Vagina (tissue), 2 donors: ENCODE measurements around the gene PSTK. TPM values are rescaled to one million over a fixed set of nuclear protein-coding genes. Genes with fewer than 3 reads are reported as not detected.

ENCODE experiments used
- DNase-seq, 2 donors: peaks; one replicate each; pipeline ENCODE4 v3.0.0-alpha.2; 2017; ENCODE audit errors: extremely low spot score in 2 of 2
- H3K27ac ChIP-seq: fragments of 200-600 bp; sonication (generic); one replicate; pipeline ENCODE4 v1.5.1; 2019
- H3K27me3 ChIP-seq: fragments of 200-600 bp; sonication (generic); one replicate; pipeline ENCODE4 v1.5.1; 2019
- H3K36me3 ChIP-seq, 2 donors: fragments of 200-600 bp; sonication (generic); one replicate each; pipeline ENCODE4 v1.5.1; 2017 to 2019
- H3K4me1 ChIP-seq: fragments of 200-600 bp; sonication (generic); one replicate; pipeline ENCODE4 v1.5.1; 2019
- H3K4me3 ChIP-seq, 2 donors: fragments of 200-600 bp; sonication (generic); 1 replicate in 1 of 2; 2 replicates in 1 of 2; pipeline ENCODE4 v1.5.1; 2016 to 2019
- H3K9me3 ChIP-seq: fragments of 200-600 bp; sonication (generic); one replicate; pipeline ENCODE4 v1.5.1; 2019
- CTCF ChIP-seq, 3 experiments: fragments of 450-650 bp in 2 of 3; fragments of 200-600 bp in 1 of 3; sonication (generic) in 1 of 3; IDR thresholded peaks; one replicate each; pipeline ENCODE4 v1.5.1; 2017 to 2019; ENCODE audit warnings: antibody characterized with exemption in 3 of 3, mild to moderate bottlenecking in 2 of 3, moderate library complexity in 2 of 3
- POLR2A ChIP-seq, 2 donors: fragments of 450-650 bp; IDR thresholded peaks; one replicate each; pipeline ENCODE4 v1.6.1; 2017; ENCODE audit warnings: antibody characterized with exemption in 2 of 2, mild to moderate bottlenecking in 2 of 2, moderate library complexity in 2 of 2
- POLR2AphosphoS5 ChIP-seq, 2 donors: sonication (generic); formaldehyde crosslinking; IDR thresholded peaks; one replicate each; pipeline ENCODE4 v1.9.0; 2017; ENCODE audit warnings: antibody characterized with exemption in 2 of 2, mild to moderate bottlenecking in 2 of 2, low read depth in 1 of 2; ENCODE audit not compliant: insufficient read depth in 1 of 2
- intact Hi-C: fragments of 100-400 bp; cut with DNase I; formaldehyde crosslinking; loops from one replicate; pipeline ENCODE4 v1.15.1; 2023
- total RNA-seq: library from RNA; depleted of rRNA; stranded (reverse); fragments of >200 nt; gene quantifications from one replicate; pipeline ENCODE4 v1.2.3, GENCODE V29; 2016

PSTK gene
- total RNA-seq, 1 donor from 2014 or later: 8.6 TPM

GRCh38 chr10:122990278-122990677 lies 10.1 kb downstream of the PSTK start:
- intact Hi-C loops: no loop called here
- Histone ChIP-seq H3K27me3 (no peaks in the 10 kb centered on the region), H3K27ac (no peak overlapping the region), H3K36me3 (peaks cover 0 to 27% of the 10 kb centered on the region in 2 donors), H3K4me1 (no peaks in the 10 kb centered on the region), H3K9me3 (no peaks in the 10 kb centered on the region), H3K4me3 (no peak overlapping the region)
- DNase-seq: no peak
- no peak for TF ChIP-seq POLR2A (IDR thresholded peaks at IDR 0.05)
- no peak for TF ChIP-seq POLR2AphosphoS5 (IDR thresholded peaks at IDR 0.05; ENCODE audit: insufficient read depth in 1 of 2, low read depth in 1 of 2)
- no peak for TF ChIP-seq CTCF (IDR thresholded peaks at IDR 0.05)

- peaks cover 0 to 41% of the 10 kb centered on the region in 2 donors for H3K36me3 ChIP-seq
- DNase-seq: no peak
- no peak for TF ChIP-seq POLR2AphosphoS5 (IDR thresholded peaks at IDR 0.05; ENCODE audit: insufficient read depth in 1 of 2, low read depth in 1 of 2)
- TF ChIP-seq CTCF (IDR thresholded peaks at IDR 0.05): no peak
- TF ChIP-seq POLR2A (IDR thresholded peaks at IDR 0.05): no peak
- H3K4me1 ChIP-seq: no peaks in the 10 kb centered on the region
- intact Hi-C loops: no loop called here
- H3K27ac ChIP-seq: no peak overlapping the region
- no peaks in the 10 kb centered on the region for H3K9me3 ChIP-seq
- H3K4me3 ChIP-seq: no peak overlapping the region
- H3K27me3 ChIP-seq: no peaks in the 10 kb centered on the region
Observed at GRCh38 chr10:122992031-122992585, 11.9 kb downstream of the PSTK start.

GRCh38 chr10:122993797-122994336 lies 13.7 kb downstream of the PSTK start:
- Histone ChIP-seq H3K9me3 (no peaks in the 10 kb centered on the region), H3K27ac (no peak overlapping the region), H3K27me3 (no peaks in the 10 kb centered on the region), H3K36me3 (peaks cover 0 to 47% of the 10 kb centered on the region in 2 donors), H3K4me3 (no peak overlapping the region), H3K4me1 (peaks cover under 1% of the 10 kb centered on the region)
- DNase-seq: no peak
- intact Hi-C loops: no loop called here
- no peak for TF ChIP-seq POLR2AphosphoS5 (IDR thresholded peaks at IDR 0.05; ENCODE audit: insufficient read depth in 1 of 2, low read depth in 1 of 2)
- TF ChIP-seq POLR2A (IDR thresholded peaks at IDR 0.05): no peak
- no peak for TF ChIP-seq CTCF (IDR thresholded peaks at IDR 0.05)

- intact Hi-C loops: no loop called here
- Histone ChIP-seq H3K27me3 (no peaks in the 10 kb centered on the region), H3K27ac (no peak overlapping the region), H3K4me3 (no peak overlapping the region), H3K9me3 (no peaks in the 10 kb centered on the region), H3K36me3 (peaks cover 0 to 47% of the 10 kb centered on the region in 2 donors), H3K4me1 (peaks cover 16% of the 10 kb centered on the region)
- TF ChIP-seq POLR2A (IDR thresholded peaks at IDR 0.05): no peak
- TF ChIP-seq CTCF (IDR thresholded peaks at IDR 0.05): no peak
- TF ChIP-seq POLR2AphosphoS5 (IDR thresholded peaks at IDR 0.05; ENCODE audit: insufficient read depth in 1 of 2, low read depth in 1 of 2): no peak
- DNase-seq: no peak
Observed at GRCh38 chr10:122995936-122996335, 15.7 kb downstream of the PSTK start.

- DNase-seq: no peak
- intact Hi-C loops: no loop called here
- Histone ChIP-seq H3K4me3 (no peak overlapping the region), H3K9me3 (no peaks in the 10 kb centered on the region), H3K36me3 (peaks cover 0 to 44% of the 10 kb centered on the region in 2 donors), H3K4me1 (peaks cover 16% of the 10 kb centered on the region), H3K27ac (no peak overlapping the region), H3K27me3 (no peaks in the 10 kb centered on the region)
- TF ChIP-seq POLR2A (IDR thresholded peaks at IDR 0.05) (no peak), CTCF (IDR thresholded peaks at IDR 0.05) (no peak), POLR2AphosphoS5 (IDR thresholded peaks at IDR 0.05; ENCODE audit: insufficient read depth in 1 of 2, low read depth in 1 of 2) (no peak)
Observed at GRCh38 chr10:122997864-122998263, 17.7 kb downstream of the PSTK start.
